Large intestine (tissue), 3 donors: ENCODE measurements around the gene UGT1A5. TPM values are rescaled to one million over a fixed set of nuclear protein-coding genes. Genes with fewer than 3 reads are reported as not detected.
"Not testable (repeated sequence)": the region's sequence is repeated elsewhere in the genome, so short reads cannot be mapped to it uniquely, and the experiment has no call there.

Experiments used
- DNase-seq, 2 donors: peaks; one replicate each; pipeline versions ENCODE4 v3.0.0 to v3.0.0-alpha.2; 2013
- H3K27ac ChIP-seq: one replicate; pipeline ENCODE4 v1.5.1; 2013; ENCODE audit warnings: low read length
- H3K27me3 ChIP-seq: 2 replicates; pipeline ENCODE4 v1.6.1; 2013; ENCODE audit warnings: low read length; ENCODE audit not compliant: control insufficient read depth, insufficient read depth
- H3K36me3 ChIP-seq: 2 replicates; pipeline ENCODE4 v1.6.1; 2013; ENCODE audit warnings: low read length; ENCODE audit not compliant: control insufficient read depth, insufficient read depth
- H3K4me1 ChIP-seq: one replicate; pipeline ENCODE4 v1.6.1; 2013; ENCODE audit warnings: low read length; ENCODE audit not compliant: control insufficient read depth, insufficient read depth
- H3K4me3 ChIP-seq: one replicate; pipeline ENCODE4 v1.5.1; 2013; ENCODE audit warnings: low read length
- H3K9me3 ChIP-seq: one replicate; pipeline ENCODE4 v1.6.1; 2013; ENCODE audit warnings: mild to moderate bottlenecking, low read depth, low read length, moderate library complexity; ENCODE audit not compliant: control insufficient read depth
- WGBS: methylation state at CpG from one replicate; pipeline ENCODE4 v1.1.5; 2013; ENCODE audit warnings: low lambda C conversion rate; ENCODE audit not compliant: insufficient coverage; 5-methylcytosine and 5-hydroxymethylcytosine counted together
- polyA plus RNA-seq: library from polyadenylated mRNA; unstranded; fragments of 120-200 nt; gene quantifications from one replicate; pipeline ENCODE4 v1.2.1, GENCODE V29; 2013

UGT1A5 gene
- polyA plus RNA-seq, 1 donor: 0.15 TPM

DNA sequence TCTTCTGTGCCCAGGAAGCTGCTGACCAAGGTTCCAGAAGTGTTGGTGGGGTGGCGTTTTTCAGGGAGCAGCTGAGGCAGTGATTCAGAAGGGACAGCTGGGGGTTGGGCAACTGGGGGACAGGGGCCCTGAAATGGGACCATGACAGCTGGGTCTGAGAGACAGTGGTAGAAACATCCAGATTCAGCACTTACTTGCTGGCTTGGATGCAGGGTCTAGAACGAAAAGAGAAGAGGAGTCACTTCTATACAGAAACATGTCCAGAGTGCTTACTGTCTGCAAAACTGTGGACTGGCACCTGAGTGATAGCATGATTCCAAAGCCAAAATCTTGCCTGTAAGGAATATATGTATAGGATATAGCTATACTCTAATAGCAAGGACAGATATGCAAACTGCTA lies 33.1 kb downstream of the UGT1A5 start:
- H3K27ac ChIP-seq: peak overlapping the region; percentile 35
- WGBS: no CpG with 5 or more reads among the region's 2 CpGs

DNA sequence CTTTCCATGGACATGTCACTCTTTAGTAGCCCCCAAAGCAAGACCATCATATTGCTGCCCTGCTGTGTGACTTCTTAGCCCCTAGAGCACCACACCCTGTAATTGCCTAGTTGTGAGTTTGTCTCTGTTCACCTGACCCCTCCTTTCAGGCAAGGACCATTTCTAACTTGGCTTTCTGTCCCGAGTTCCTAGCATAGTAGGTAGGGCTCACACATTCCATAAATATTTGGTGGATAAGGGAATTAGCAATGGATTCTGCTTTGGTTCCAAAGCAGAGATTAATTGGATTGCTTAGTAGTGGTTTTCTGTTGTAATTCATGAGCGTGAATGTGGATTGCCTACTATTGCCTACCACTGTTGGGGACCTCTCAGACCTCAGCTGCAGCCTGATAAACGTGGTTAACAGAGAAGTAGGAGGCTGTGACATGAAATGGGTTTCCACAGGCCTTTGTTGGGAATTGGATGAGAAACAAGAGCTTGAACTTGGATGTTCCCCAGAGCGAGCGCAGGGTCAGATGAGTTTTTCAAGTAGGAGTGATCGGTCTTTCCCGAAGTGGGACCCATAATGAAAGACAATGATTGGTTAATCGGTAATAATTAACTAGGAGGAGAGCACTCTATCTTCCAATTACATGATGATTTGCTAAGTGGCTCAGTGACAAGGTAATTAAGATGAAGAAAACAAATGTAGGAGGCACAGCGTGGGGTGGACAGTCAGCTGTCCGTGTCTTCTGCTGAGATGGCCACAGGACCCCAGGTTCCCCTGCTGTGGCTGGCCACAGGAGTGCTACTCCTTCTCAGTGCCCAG lies 34.0 kb downstream of the UGT1A5 start:
- WGBS: no CpG with 5 or more reads among the region's 10 CpGs
- no peak for DNase-seq
- no peak overlapping the region for H3K4me3 ChIP-seq
- H3K27me3 ChIP-seq: no peaks in the 10 kb centered on the region
- no peaks in the 10 kb centered on the region for H3K36me3 ChIP-seq
- peaks cover 12% of the 10 kb centered on the region for H3K4me1 ChIP-seq
- H3K9me3 ChIP-seq: peaks cover 16% of the 10 kb centered on the region
- no peak overlapping the region for H3K27ac ChIP-seq

More for the DNA sequence above, 33.1 kb downstream of the UGT1A5 start:
- Histone ChIP-seq H3K9me3 (peaks cover 12% of the 10 kb centered on the region), H3K4me1 (peaks cover 12% of the 10 kb centered on the region)
- not testable (repeated sequence) for H3K27me3 ChIP-seq, DNase-seq, H3K4me3 ChIP-seq, H3K36me3 ChIP-seq

GRCh38 chr2:233747283-233747544 lies 34.5 kb downstream of the UGT1A5 start:
- Histone ChIP-seq H3K36me3 (no peaks in the 10 kb centered on the region), H3K27me3 (no peaks in the 10 kb centered on the region), H3K27ac (no peak overlapping the region), H3K4me3 (no peak overlapping the region), H3K9me3 (peaks cover 16% of the 10 kb centered on the region), H3K4me1 (peaks cover 12% of the 10 kb centered on the region)
- whole genome bisulfite sequencing: 100% methylated on average over 1 of the region's 6 CpGs
- no peak for DNase-seq

DNA sequence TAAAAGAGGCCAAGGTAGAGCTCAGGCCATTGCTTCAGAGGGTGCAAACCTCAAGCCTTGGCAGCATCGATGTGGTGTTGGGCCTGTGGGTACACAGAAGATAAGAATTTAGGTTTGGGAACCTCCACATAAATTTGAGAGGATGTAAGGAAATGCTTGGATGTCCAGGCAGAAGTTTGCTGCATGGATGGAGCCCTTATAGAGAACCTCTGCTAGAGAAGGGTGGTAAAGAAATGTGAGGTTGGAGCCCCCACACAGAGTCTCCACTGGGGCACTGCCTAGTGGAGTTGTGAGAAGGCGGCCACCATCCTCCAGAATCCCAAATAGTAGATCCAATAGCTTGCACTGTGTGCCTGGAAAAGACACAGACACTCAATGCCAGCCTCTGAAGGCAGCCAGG lies 38.0 kb downstream of the UGT1A5 start:
- WGBS: no CpG with 5 or more reads among the region's 2 CpGs
- H3K27ac ChIP-seq, H3K4me3 ChIP-seq, H3K4me1 ChIP-seq, DNase-seq, H3K27me3 ChIP-seq, H3K36me3 ChIP-seq: not testable (repeated sequence)
- peaks cover 17% of the 10 kb centered on the region for H3K9me3 ChIP-seq

GRCh38 chr2:233751212-233752009 lies 38.7 kb downstream of the UGT1A5 start:
- peak overlapping the region; percentile 41 for H3K27ac ChIP-seq

DNA sequence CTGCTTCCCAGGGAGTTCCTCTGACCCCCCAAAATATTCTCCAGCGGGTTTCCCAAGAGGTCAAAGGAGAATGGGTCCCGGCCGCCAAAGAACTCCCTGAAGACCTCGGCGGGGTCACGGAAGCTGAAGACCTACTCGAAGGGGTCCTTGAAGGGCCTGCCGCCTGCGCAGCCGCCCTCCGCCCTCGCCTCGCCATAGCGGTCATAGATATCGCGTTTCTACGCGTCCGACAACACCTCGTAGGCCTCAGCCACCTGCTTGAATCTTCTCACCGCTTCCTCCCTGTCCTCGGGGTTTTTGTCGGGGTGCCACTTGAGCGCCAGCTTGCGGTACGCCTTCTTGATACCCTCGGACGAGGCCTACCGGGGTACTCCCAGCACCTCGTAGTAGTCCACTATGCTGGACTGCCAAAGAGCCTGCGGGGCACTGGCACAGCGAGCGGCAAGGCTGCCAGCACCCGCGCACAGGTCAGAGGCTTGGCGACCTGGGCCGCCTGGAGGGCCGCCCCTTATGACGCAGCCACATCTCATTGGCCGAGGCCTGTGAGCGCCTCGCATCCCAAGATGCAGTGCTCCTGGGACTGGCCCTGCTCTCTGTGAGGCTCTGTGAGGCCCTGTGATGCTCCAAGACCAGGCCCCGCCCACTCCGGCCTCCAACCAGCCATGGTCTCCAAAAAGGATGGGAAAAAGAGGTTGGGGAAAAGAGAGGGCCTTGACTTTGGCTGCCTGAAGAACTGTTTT lies 42.3 kb downstream of the UGT1A5 start:
- peaks cover 16% of the 10 kb centered on the region for H3K9me3 ChIP-seq
- WGBS: no CpG with 5 or more reads among the region's 44 CpGs
- DNase-seq: no peak
- H3K27me3 ChIP-seq: no peaks in the 10 kb centered on the region
- no peak overlapping the region for H3K4me3 ChIP-seq
- peaks cover 29% of the 10 kb centered on the region for H3K4me1 ChIP-seq
- H3K36me3 ChIP-seq: no peaks in the 10 kb centered on the region
- no peak overlapping the region for H3K27ac ChIP-seq

More at GRCh38 chr2:233751212-233752009, 38.7 kb downstream of the UGT1A5 start:
- H3K4me1 ChIP-seq, H3K27me3 ChIP-seq, H3K4me3 ChIP-seq, H3K36me3 ChIP-seq: not testable (repeated sequence)
- H3K9me3 ChIP-seq: peaks cover 17% of the 10 kb centered on the region
- no CpG with 5 or more reads among the region's 2 CpGs for WGBS
- DNase-seq: peak in 1 of 2 donors; percentile 40

DNA sequence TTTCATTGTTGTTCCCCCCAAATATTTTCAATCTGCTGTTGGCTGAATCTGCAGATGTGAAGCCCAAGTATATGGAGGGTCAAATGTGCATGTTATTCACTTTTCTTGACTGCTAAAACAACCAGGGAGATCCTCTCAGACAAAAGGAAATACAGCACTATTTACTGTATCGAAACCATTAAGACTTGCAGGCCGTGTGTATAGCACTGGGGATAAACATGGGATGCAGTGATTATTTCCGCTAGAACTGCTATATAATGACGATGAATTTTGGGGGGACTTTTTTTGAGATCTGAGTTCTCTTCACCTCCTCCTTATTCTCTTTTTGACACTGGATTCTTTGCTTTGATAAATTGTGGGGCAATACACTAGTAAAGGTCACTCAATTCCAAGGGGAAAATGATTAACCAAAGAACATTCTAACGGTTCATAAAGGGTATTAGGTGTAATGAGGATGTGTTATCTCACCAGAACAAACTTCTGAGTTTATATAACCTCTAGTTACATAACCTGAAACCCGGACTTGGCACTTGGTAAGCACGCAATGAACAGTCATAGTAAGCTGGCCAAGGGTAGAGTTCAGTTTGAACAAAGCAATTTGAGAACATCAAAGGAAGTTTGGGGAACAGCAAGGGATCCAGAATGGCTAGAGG lies 43.8 kb downstream of the UGT1A5 start:
- Histone ChIP-seq H3K27ac (peak overlapping the region; percentile 77), H3K9me3 (peaks cover 14% of the 10 kb centered on the region), H3K36me3 (no peaks in the 10 kb centered on the region), H3K27me3 (no peaks in the 10 kb centered on the region), H3K4me1 (peaks cover 43% of the 10 kb centered on the region), H3K4me3 (no peak overlapping the region)
- WGBS: 17% methylated on average over 2 of the region's 7 CpGs
- DNase-seq: peak; percentile 80 to 93

- Histone ChIP-seq H3K9me3 (peaks cover 14% of the 10 kb centered on the region), H3K27ac (peak overlapping the region; percentile 77), H3K27me3 (no peaks in the 10 kb centered on the region), H3K4me1 (peaks cover 48% of the 10 kb centered on the region), H3K4me3 (no peak overlapping the region), H3K36me3 (no peaks in the 10 kb centered on the region)
- peak; percentile 42 to 82 for DNase-seq
These were observed 45.4 kb downstream of the UGT1A5 start for GRCh38 chr2:233758141-233758540.

GRCh38 chr2:233758849-233759248 lies 46.1 kb downstream of the UGT1A5 start:
- DNase-seq: peak in 1 of 2 donors; percentile 21
- H3K9me3 ChIP-seq: peaks cover 14% of the 10 kb centered on the region
- H3K27ac ChIP-seq: peak overlapping the region; percentile 77
- peaks cover 55% of the 10 kb centered on the region for H3K4me1 ChIP-seq
- H3K36me3 ChIP-seq: no peaks in the 10 kb centered on the region
- no peaks in the 10 kb centered on the region for H3K27me3 ChIP-seq
- no CpG with 5 or more reads among the region's 2 CpGs for WGBS
- no peak overlapping the region for H3K4me3 ChIP-seq

DNA sequence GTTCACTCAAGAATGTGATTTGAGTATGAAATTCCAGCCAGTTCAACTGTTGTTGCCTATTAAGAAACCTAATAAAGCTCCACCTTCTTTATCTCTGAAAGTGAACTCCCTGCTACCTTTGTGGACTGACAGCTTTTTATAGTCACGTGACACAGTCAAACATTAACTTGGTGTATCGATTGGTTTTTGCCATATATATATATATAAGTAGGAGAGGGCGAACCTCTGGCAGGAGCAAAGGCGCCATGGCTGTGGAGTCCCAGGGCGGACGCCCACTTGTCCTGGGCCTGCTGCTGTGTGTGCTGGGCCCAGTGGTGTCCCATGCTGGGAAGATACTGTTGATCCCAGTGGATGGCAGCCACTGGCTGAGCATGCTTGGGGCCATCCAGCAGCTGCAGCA lies 47.3 kb downstream of the UGT1A5 start, which contains the start of gene UGT1A1:
UGT1A1 (plus strand) TSS at position 228 of the 400 bp plus-strand sequence; CDS start at position 246, 18 bp downstream.
- Histone ChIP-seq H3K4me1 (peaks cover 64% of the 10 kb centered on the region), H3K4me3 (no peak within 1 kb of the TSS), H3K36me3 (no peaks in the 10 kb centered on the region), H3K27me3 (no peaks in the 10 kb centered on the region), H3K9me3 (peaks cover 10% of the 10 kb centered on the region), H3K27ac (peak within 1 kb of the TSS; percentile 77)
- DNase-seq: peak; percentile 41 to 85
- no CpG with 5 or more reads among the region's 6 CpGs for whole genome bisulfite sequencing
